Measurements from ENCODE around the gene HSBP1L1. TPM values are rescaled to one million over a fixed set of nuclear protein-coding genes. Genes with fewer than 3 reads are reported as not detected.

Gene HSBP1L1
- total and polyA plus RNA-seq, 2 of the 13 experiments (the other 11 are each of a cell fraction or from before 2014, with no cell fraction given) = 22.6 to 45.1 TPM

DNA sequence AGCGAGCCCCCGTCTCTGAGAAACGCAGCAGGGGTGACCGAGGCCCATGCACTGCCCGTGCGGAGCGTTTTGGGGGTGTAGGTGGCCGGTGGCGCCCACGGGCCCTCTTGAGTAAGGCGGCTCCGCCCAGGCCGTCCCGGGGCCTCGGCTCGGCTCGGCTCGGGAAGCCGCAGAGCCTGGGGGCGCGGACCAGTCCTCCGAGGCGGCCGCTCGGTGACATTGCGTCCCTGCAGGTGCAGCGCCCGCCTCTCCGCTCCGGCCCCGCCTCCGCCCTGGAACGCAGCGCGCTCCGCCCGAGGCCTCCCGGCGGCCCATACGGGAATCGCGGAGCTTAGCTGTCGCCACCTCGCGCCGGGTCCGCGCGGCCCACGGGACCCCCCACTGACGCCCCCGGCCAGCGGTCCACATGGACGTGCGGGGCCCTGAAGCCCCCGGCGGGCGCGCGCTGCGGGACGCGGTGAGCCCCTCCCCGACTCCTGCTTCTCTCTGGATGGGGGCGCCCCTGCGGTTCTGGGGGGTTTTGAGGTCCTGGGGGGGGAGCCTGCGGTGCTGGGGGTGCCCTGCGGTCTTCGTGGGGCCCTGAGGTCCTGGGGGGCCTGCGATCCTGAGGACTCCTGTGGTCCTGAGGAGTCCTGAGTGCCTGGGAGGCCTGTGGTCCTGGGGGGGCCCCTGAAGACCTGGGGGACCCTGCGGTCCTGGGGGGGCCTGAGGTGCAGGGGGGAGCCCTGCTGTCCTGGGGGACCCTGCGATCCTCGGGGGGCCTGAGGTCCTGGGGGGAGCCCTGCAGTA, at the start of gene HSBP1L1 (continued):
- TF ChIP-seq, protein P1, sequence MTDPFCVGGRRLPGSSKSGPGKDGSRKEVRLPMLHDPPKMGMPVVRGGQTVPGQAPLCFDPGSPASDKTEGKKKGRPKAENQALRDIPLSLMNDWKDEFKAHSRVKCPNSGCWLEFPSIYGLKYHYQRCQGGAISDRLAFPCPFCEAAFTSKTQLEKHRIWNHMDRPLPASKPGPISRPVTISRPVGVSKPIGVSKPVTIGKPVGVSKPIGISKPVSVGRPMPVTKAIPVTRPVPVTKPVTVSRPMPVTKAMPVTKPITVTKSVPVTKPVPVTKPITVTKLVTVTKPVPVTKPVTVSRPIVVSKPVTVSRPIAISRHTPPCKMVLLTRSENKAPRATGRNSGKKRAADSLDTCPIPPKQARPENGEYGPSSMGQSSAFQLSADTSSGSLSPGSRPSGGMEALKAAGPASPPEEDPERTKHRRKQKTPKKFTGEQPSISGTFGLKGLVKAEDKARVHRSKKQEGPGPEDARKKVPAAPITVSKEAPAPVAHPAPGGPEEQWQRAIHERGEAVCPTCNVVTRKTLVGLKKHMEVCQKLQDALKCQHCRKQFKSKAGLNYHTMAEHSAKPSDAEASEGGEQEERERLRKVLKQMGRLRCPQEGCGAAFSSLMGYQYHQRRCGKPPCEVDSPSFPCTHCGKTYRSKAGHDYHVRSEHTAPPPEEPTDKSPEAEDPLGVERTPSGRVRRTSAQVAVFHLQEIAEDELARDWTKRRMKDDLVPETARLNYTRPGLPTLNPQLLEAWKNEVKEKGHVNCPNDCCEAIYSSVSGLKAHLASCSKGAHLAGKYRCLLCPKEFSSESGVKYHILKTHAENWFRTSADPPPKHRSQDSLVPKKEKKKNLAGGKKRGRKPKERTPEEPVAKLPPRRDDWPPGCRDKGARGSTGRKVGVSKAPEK (CRISPR knock-in tag; IDR thresholded peaks at IDR 0.05; ENCODE audit: borderline replicate concordance) = no peak
- peak; percentile 52; the same call in 1 of the 2 replicates for TF ChIP-seq ARNTL (CRISPR knock-in tag; IDR thresholded peaks at IDR 0.05)
- TF ChIP-seq, protein P2, sequence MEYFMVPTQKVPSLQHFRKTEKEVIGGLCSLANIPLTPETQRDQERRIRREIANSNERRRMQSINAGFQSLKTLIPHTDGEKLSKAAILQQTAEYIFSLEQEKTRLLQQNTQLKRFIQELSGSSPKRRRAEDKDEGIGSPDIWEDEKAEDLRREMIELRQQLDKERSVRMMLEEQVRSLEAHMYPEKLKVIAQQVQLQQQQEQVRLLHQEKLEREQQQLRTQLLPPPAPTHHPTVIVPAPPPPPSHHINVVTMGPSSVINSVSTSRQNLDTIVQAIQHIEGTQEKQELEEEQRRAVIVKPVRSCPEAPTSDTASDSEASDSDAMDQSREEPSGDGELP (IDR thresholded peaks at IDR 0.05; ENCODE audit: borderline replicate concordance, low read depth) = no peak
- TF ChIP-seq, protein P3, sequence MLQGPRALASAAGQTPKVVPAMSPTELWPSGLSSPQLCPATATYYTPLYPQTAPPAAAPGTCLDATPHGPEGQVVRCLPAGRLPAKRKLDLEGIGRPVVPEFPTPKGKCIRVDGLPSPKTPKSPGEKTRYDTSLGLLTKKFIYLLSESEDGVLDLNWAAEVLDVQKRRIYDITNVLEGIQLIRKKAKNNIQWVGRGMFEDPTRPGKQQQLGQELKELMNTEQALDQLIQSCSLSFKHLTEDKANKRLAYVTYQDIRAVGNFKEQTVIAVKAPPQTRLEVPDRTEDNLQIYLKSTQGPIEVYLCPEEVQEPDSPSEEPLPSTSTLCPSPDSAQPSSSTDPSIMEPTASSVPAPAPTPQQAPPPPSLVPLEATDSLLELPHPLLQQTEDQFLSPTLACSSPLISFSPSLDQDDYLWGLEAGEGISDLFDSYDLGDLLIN (CRISPR knock-in tag; IDR thresholded peaks at IDR 0.05; ENCODE audit: borderline replicate concordance) = peak; percentile 26; the same call in 1 of the 2 replicates
- TF ChIP-seq ZNF34 (CRISPR knock-in tag; IDR thresholded peaks at IDR 0.05; ENCODE audit: borderline replicate concordance) = peak; percentile 64; the same call in 1 of the 2 replicates
- TF ChIP-seq, protein P4, sequence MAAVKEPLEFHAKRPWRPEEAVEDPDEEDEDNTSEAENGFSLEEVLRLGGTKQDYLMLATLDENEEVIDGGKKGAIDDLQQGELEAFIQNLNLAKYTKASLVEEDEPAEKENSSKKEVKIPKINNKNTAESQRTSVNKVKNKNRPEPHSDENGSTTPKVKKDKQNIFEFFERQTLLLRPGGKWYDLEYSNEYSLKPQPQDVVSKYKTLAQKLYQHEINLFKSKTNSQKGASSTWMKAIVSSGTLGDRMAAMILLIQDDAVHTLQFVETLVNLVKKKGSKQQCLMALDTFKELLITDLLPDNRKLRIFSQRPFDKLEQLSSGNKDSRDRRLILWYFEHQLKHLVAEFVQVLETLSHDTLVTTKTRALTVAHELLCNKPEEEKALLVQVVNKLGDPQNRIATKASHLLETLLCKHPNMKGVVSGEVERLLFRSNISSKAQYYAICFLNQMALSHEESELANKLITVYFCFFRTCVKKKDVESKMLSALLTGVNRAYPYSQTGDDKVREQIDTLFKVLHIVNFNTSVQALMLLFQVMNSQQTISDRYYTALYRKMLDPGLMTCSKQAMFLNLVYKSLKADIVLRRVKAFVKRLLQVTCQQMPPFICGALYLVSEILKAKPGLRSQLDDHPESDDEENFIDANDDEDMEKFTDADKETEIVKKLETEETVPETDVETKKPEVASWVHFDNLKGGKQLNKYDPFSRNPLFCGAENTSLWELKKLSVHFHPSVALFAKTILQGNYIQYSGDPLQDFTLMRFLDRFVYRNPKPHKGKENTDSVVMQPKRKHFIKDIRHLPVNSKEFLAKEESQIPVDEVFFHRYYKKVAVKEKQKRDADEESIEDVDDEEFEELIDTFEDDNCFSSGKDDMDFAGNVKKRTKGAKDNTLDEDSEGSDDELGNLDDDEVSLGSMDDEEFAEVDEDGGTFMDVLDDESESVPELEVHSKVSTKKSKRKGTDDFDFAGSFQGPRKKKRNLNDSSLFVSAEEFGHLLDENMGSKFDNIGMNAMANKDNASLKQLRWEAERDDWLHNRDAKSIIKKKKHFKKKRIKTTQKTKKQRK (IDR thresholded peaks at IDR 0.05; ENCODE audit: low read length) = no peak
- TF ChIP-seq GFI1 (CRISPR knock-in tag; IDR thresholded peaks at IDR 0.05; ENCODE audit: borderline replicate concordance) = no peak
- no peak for TF ChIP-seq NRL (CRISPR knock-in tag; IDR thresholded peaks at IDR 0.05; ENCODE audit: borderline replicate concordance)
- peak; percentile 83 for TF ChIP-seq ZSCAN31 (CRISPR knock-in tag; IDR thresholded peaks at IDR 0.05; ENCODE audit: low read depth)
- TF ChIP-seq TGIF2 (CRISPR knock-in tag; IDR thresholded peaks at IDR 0.05) = 0 out of 2 replicates have a peak, but pooled peaks have one; percentile 34
- TF ChIP-seq ZNF558 (CRISPR knock-in tag; IDR thresholded peaks at IDR 0.05; ENCODE audit: borderline replicate concordance) = no peak
- TF ChIP-seq PPARG (CRISPR knock-in tag; conservative IDR thresholded peaks at IDR 0.05) = peak; percentile 64
- TF ChIP-seq ZNF292 (CRISPR knock-in tag; IDR thresholded peaks at IDR 0.05; ENCODE audit: borderline replicate concordance, low read depth) = no peak
- no peak for TF ChIP-seq NR2F2 (IDR thresholded peaks at IDR 0.05; ENCODE audit: borderline replicate concordance, low read depth)
- TF ChIP-seq, protein P5, sequence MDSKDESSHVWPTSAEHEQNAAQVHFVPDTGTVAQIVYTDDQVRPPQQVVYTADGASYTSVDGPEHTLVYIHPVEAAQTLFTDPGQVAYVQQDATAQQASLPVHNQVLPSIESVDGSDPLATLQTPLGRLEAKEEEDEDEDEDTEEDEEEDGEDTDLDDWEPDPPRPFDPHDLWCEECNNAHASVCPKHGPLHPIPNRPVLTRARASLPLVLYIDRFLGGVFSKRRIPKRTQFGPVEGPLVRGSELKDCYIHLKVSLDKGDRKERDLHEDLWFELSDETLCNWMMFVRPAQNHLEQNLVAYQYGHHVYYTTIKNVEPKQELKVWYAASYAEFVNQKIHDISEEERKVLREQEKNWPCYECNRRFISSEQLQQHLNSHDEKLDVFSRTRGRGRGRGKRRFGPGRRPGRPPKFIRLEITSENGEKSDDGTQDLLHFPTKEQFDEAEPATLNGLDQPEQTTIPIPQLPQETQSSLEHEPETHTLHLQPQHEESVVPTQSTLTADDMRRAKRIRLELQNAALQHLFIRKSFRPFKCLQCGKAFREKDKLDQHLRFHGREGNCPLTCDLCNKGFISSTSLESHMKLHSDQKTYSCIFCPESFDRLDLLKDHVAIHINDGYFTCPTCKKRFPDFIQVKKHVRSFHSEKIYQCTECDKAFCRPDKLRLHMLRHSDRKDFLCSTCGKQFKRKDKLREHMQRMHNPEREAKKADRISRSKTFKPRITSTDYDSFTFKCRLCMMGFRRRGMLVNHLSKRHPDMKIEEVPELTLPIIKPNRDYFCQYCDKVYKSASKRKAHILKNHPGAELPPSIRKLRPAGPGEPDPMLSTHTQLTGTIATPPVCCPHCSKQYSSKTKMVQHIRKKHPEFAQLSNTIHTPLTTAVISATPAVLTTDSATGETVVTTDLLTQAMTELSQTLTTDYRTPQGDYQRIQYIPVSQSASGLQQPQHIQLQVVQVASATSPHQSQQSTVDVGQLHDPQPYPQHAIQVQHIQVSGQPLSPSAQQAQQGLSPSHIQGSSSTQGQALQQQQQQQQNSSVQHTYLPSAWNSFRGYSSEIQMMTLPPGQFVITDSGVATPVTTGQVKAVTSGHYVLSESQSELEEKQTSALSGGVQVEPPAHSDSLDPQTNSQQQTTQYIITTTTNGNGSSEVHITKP (CRISPR knock-in tag; IDR thresholded peaks at IDR 0.05; ENCODE audit: low read depth) = no peak

All from HepG2 (cell line).